HUES6 (cell line): Measurements from ENCODE around the gene BMS1.
"Not testable (repeated sequence)": the region's sequence is repeated elsewhere in the genome, so short reads cannot be mapped to it uniquely, and the experiment has no call there.

ENCODE experiments used
- H3K27ac ChIP-seq: 2 replicates; pipeline ENCODE4 v1.7.0; 2013; ENCODE audit warnings: low read depth, mild to moderate bottlenecking, low read length, inconsistent platforms
- H3K27me3 ChIP-seq: 2 replicates; pipeline ENCODE4 v1.6.1; 2013; ENCODE audit warnings: low read length; ENCODE audit not compliant: control insufficient read depth, insufficient read depth
- H3K36me3 ChIP-seq: 2 replicates; pipeline ENCODE4 v1.6.1; 2013; ENCODE audit warnings: low read length; ENCODE audit not compliant: control insufficient read depth, insufficient read depth
- H3K4me1 ChIP-seq: 2 replicates; pipeline ENCODE4 v1.6.1; 2013; ENCODE audit warnings: low read length; ENCODE audit not compliant: control insufficient read depth, insufficient read depth
- H3K4me3 ChIP-seq: 2 replicates; pipeline ENCODE4 v1.5.1; 2013; ENCODE audit warnings: low read depth, low read length
- H3K9ac ChIP-seq: one replicate; pipeline ENCODE4 v1.6.1; 2013; ENCODE audit warnings: mild to moderate bottlenecking, low read length
- H3K9me3 ChIP-seq: 2 replicates; pipeline ENCODE4 v1.6.1; 2013; ENCODE audit warnings: low read depth, low read length; ENCODE audit not compliant: control insufficient read depth, insufficient read depth

BMS1 gene

GRCh38 chr10:42828391-42828790, 45.8 kb downstream of the BMS1 start:
- H3K4me1 ChIP-seq, result peaks cover 19% of the 10 kb centered on the region
- not testable (repeated sequence) for H3K27ac ChIP-seq, H3K9me3 ChIP-seq, H3K27me3 ChIP-seq, H3K4me3 ChIP-seq, H3K9ac ChIP-seq
- H3K36me3 ChIP-seq, result peaks cover 63% of the 10 kb centered on the region

GRCh38 chr10:42830237-42830636, 47.6 kb downstream of the BMS1 start:
- Histone ChIP-seq H3K4me3 (no peak overlapping the region), H3K4me1 (peaks cover 19% of the 10 kb centered on the region), H3K36me3 (peaks cover 47% of the 10 kb centered on the region), H3K27me3 (no peaks in the 10 kb centered on the region), H3K9ac (no peak overlapping the region), H3K27ac (no peak overlapping the region), H3K9me3 (no peaks in the 10 kb centered on the region)

DNA sequence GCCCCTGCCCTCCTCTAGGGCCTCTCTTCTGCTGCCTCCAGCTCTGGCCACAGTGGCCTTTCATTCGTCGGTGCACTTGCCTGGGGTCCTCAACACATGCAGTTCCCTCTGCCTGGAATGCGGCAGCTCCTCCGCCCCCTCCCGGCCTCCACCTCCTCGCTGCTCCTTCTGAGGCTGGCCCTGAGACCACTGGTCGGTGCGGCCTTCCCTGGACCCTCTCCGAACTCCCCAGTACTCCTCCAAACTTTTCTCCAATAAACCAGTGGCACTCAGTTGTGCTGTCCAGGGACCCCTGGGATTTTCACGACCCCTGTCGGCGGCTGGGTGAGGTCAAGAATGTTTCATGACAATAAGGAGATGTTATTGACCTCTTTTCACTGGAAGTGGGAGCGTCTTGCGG, 53.5 kb downstream of the BMS1 start:
- peak overlapping the region; percentile 64; the same call in 1 of the 2 replicates for H3K4me3 ChIP-seq
- peaks cover 14% of the 10 kb centered on the region for H3K36me3 ChIP-seq
- H3K9me3 ChIP-seq, result no peaks in the 10 kb centered on the region
- peaks cover 14% of the 10 kb centered on the region for H3K27me3 ChIP-seq
- peaks cover 3% of the 10 kb centered on the region; the same call in 1 of the 2 replicates for H3K4me1 ChIP-seq
- no peak overlapping the region for H3K27ac ChIP-seq
- peak overlapping the region; percentile 2 for H3K9ac ChIP-seq

- H3K27ac ChIP-seq, result no peak overlapping the region
- no peaks in the 10 kb centered on the region for H3K9me3 ChIP-seq
- peak overlapping the region; percentile 52 for H3K9ac ChIP-seq
- H3K27me3 ChIP-seq, result peaks cover 14% of the 10 kb centered on the region
- peak overlapping the region; percentile 64 for H3K4me3 ChIP-seq
- H3K4me1 ChIP-seq, result peaks cover 3% of the 10 kb centered on the region; the same call in 1 of the 2 replicates
- H3K36me3 ChIP-seq, result peaks cover 6% of the 10 kb centered on the region
Observed at GRCh38 chr10:42836771-42837468, 54.3 kb downstream of the BMS1 start.

DNA sequence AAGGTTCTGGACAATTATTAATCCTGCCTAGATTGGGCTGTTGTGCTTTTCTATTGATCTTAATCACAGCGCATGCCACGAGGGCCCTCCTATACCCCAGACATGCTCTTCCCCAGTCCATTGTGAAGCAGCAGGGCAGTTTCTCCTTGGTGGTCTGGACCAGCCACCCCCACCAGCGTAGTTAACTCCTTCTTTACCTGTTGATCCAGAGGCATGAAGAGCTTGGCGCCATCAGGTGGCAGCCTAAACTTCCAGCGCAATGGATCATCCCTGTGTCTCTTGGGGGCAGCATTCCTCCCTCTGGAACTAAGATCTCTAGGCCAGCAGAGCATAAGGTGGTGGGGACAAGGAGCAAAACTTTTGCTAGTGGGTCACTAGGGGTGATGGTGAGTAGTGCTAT, 62.2 kb downstream of the BMS1 start:
- not testable (repeated sequence) for H3K27me3 ChIP-seq, H3K4me1 ChIP-seq, H3K27ac ChIP-seq, H3K36me3 ChIP-seq, H3K9ac ChIP-seq, H3K4me3 ChIP-seq
- H3K9me3 ChIP-seq, result peaks cover 17% of the 10 kb centered on the region

GRCh38 chr10:42847261-42847660, 64.7 kb downstream of the BMS1 start:
- not testable (repeated sequence) for H3K27me3 ChIP-seq, H3K9ac ChIP-seq, H3K27ac ChIP-seq, H3K36me3 ChIP-seq, H3K4me3 ChIP-seq, H3K4me1 ChIP-seq
- peaks cover 17% of the 10 kb centered on the region for H3K9me3 ChIP-seq

DNA sequence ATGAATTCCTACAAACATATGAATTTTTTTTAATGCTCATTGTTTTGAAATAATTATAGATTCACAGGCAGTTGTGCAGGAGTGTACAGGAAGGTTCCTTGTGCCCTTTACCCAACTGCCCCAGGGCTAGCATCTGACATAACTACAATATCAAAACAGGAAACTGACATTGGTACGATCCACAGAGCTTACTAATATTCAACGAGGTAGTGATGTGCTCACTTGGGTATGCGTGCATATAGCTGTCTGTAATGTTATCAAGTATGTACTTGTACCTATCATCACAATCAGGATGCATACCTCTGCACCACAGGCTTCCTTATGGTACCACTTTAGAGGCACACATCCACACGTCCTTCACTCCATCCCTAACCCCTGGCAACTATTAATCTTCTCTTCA, 68.3 kb downstream of the BMS1 start:
- Histone ChIP-seq H3K4me3 (no peak overlapping the region), H3K27ac (no peak overlapping the region), H3K36me3 (no peaks in the 10 kb centered on the region), H3K27me3 (no peaks in the 10 kb centered on the region), H3K9me3 (peaks cover 17% of the 10 kb centered on the region), H3K9ac (no peak overlapping the region), H3K4me1 (no peaks in the 10 kb centered on the region)

DNA sequence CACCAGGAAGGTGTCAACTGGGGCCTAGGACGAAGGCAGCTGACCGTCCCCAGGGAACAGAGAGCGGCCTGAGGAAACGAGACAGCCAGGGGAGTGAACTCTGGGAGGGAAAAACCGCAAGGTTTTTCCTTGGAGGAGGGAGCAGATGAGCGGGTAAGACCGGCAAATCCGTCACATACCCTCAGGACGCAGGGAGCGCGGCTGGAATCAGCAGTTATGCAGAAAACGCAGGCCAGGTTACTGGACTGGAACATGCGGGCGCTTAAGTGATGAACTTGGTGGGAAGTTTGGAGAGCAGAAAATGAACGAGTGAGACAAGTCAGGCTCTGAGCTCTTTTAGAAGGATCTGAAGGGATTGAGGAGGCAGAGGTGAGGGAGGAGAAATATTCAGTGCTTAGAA, 76.7 kb downstream of the BMS1 start:
- no peaks in the 10 kb centered on the region for H3K4me1 ChIP-seq
- H3K27ac ChIP-seq, result no peak overlapping the region
- H3K4me3 ChIP-seq, result no peak overlapping the region
- H3K27me3 ChIP-seq, result no peaks in the 10 kb centered on the region
- no peaks in the 10 kb centered on the region for H3K9me3 ChIP-seq
- no peaks in the 10 kb centered on the region for H3K36me3 ChIP-seq
- H3K9ac ChIP-seq, result no peak overlapping the region

GRCh38 chr10:42860016-42860415, 77.4 kb downstream of the BMS1 start:
- H3K36me3 ChIP-seq, H3K9ac ChIP-seq, H3K4me3 ChIP-seq, H3K27me3 ChIP-seq, H3K9me3 ChIP-seq, H3K27ac ChIP-seq, H3K4me1 ChIP-seq: not testable (repeated sequence)

DNA sequence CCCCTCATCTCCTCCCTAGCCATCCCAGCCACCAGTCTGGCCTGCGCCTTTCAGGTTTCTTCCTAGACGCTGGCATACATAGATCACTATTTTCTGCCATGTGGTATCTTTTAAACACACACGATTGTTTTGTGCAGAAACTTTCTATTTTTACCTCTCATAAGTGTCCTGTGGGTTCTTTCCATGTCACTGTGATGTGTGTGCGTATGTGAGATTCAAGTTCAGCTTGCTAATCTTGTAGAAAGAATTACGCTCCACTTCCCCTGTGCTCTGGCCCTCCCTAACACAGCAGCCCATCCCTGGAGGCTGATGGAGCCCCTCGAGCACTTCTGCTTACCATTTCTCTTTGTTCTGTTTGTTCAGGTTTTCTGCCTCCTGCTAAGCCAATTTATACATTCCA, 80.2 kb downstream of the BMS1 start:
- peaks cover 19% of the 10 kb centered on the region for H3K27me3 ChIP-seq
- not testable (repeated sequence) for H3K9ac ChIP-seq, H3K4me3 ChIP-seq, H3K27ac ChIP-seq, H3K9me3 ChIP-seq, H3K36me3 ChIP-seq
- peaks cover 13% of the 10 kb centered on the region for H3K4me1 ChIP-seq

DNA sequence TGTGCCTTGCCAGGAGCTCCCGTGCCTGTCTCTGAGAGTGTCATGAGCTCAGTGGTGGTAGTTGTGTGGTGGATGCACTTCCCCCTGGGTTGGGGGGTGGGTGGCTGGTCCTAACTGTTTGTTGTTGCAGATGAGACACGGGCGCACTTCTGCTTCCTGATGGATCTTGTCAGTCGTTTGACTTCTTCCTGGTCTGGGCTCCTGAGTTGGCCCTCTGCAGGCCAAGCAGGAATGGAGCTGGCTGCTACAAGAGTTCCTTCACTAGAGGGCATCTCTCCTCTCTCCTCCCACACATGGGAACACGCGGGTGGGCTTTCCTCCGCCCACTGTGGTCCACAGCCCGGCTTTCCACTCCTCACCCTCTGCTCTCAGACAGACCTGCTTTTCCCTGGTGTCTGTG, 82.0 kb downstream of the BMS1 start:
- Histone ChIP-seq H3K9ac (no peak overlapping the region), H3K4me3 (no peak overlapping the region), H3K4me1 (peaks cover 14% of the 10 kb centered on the region), H3K9me3 (no peaks in the 10 kb centered on the region; the same call in 1 of the 2 replicates), H3K27ac (no peak overlapping the region), H3K36me3 (no peaks in the 10 kb centered on the region), H3K27me3 (peaks cover 22% of the 10 kb centered on the region)
